ENCODE data around the gene GPLD1.

GPLD1 gene

GRCh38 chr6:24489470-24489869 is at the start of gene GPLD1:
GPLD1 (minus strand) TSS chr6:24489578; CDS start chr6:24489511, 67 bp downstream.
- TF ChIP-seq CTCF (conservative IDR thresholded peaks at IDR 0.05; ENCODE audit: low read depth): no peak
- no peak within 1 kb of the TSS for H3K27ac ChIP-seq
- no peak for DNase-seq (ENCODE audit: low spot score)
- ChIA-PET POLR2A (ENCODE audit: low non-redundant PET) (no interaction called here), CTCF (interaction anchor here (1.0 kb wide), 1 partner anchor 32 kb away, joined by 3 read pairs; no protein-coding TSS in a partner anchor)

DNA sequence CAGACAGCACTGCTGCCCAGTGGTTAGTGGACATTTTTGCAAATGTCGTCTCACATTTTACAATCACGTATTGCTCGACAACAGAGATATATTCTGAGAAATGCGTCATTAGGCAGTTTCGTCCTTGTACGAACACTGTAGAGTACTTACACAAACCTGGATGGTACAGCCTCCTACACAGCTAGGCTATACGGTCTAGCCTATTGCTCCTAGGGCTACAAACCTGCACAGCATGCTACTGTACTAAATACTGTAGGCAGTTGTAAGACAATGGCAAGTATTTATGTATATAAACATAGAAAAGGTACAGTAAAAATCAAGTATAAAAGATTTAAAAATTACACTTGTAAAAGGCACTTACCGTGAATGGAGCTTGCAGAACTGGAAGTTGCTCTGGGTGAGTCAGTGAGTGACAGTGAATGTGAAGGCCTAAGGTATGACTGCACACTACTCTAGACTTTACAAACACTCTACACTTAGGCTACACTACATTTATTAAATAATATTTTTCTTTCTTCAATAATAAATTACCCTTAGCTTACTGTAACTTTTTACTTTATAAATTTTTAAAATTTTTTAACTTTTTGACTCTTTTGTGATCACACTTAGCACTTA is 48.5 kb upstream of the GPLD1 start:
- ChIA-PET CTCF (interaction anchor here (0.6 to 0.9 kb wide), 2 partner anchors 15 to 173 kb away, joined by 3 to 4 read pairs; no protein-coding TSS in a partner anchor), POLR2A (ENCODE audit: low non-redundant PET) (no interaction called here)
- H3K27ac ChIP-seq: no peak overlapping the region
- DNase-seq (ENCODE audit: low spot score): no peak
- TF ChIP-seq CTCF (conservative IDR thresholded peaks at IDR 0.05; ENCODE audit: low read depth): no peak

- ChIA-PET CTCF (interaction anchor here (1.0 kb wide), 1 partner anchor 15 kb away, joined by 3 read pairs; no protein-coding TSS in a partner anchor), POLR2A (ENCODE audit: low non-redundant PET) (no interaction called here)
- H3K27ac ChIP-seq: no peak overlapping the region
- no peak for DNase-seq (ENCODE audit: low spot score)
- no peak for TF ChIP-seq CTCF (conservative IDR thresholded peaks at IDR 0.05; ENCODE audit: low read depth)
Measured at GRCh38 chr6:24537082-24537699, 47.8 kb upstream of the GPLD1 start.

DNA sequence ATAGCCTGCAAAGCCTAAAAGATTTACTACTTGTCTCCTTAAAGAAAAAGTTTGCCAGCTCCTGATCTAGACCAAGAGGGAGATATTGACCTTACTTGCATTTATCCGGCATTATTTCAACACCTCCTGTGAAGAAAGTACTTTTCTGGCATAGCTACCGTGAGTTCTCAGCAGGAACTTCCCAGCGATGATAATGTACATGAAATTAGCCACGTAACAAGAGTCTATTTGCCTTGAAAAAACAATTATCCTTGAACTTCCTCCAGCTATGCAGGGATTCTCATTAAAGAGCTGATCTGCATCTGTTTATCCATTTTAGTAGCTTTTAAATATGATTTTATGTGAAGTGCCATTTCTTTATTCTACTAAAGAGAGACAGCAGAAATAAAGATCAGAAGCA is 47.1 kb upstream of the GPLD1 start:
- ChIA-PET POLR2A (ENCODE audit: low non-redundant PET) (no interaction called here), CTCF (interaction anchor here (0.6 to 1.0 kb wide), 2 partner anchors 14 to 163 kb away, joined by 3 read pairs; no protein-coding TSS in a partner anchor)
- TF ChIP-seq CTCF (conservative IDR thresholded peaks at IDR 0.05; ENCODE audit: low read depth): no peak
- H3K27ac ChIP-seq: no peak overlapping the region
- DNase-seq (ENCODE audit: low spot score): no peak

DNA sequence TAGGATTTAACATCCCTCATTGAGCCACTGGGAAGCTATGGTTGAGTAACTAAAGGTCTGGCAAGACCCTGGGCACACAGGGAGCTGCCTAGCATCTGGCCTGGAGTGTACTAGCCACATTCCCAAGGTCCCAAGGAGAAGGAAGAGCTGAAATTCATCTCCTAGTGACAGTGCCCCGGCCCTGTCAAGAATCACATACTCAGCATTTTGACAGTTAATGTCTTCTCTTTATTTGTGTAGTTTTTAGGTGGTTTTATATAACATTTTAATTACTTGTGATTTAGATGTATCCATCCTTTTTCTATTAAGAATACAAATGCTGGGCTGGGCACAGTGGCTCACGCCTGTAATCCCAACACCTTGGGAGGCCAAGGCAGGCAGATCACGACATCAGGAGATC is 45.8 kb upstream of the GPLD1 start:
- ChIA-PET POLR2A (ENCODE audit: low non-redundant PET) (no interaction called here), CTCF (interaction anchor here (0.6 kb wide), 1 partner anchor 38 kb away, joined by 3 read pairs; no protein-coding TSS in a partner anchor)
- no peak overlapping the region for H3K27ac ChIP-seq
- no peak for TF ChIP-seq CTCF (conservative IDR thresholded peaks at IDR 0.05; ENCODE audit: low read depth)
- no peak for DNase-seq (ENCODE audit: low spot score)

DNA sequence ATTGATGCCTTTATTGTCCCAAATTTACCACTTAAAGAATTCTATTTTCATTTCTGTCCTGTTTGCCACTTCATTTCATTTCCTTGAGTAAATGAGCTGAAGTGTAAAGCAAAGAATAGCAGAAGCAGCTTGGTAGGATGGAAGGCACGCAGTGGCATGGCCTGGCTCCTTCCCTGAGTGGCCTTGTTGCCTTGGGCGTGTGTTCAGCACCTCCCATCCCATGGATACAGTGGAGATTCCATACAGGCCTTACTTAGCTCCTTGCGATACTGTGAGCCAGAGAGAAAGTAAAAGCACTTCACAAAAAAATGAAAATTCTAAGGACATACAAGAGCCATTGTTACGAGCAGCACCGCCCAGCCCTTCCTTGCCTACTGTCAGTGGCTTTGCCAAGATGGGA is 45.0 kb upstream of the GPLD1 start:
- POLR2A ChIA-PET (ENCODE audit: low non-redundant PET): no interaction called here
- CTCF ChIA-PET: no interaction called here
- DNase-seq (ENCODE audit: low spot score): no peak
- H3K27ac ChIP-seq: no peak overlapping the region
- TF ChIP-seq CTCF (conservative IDR thresholded peaks at IDR 0.05; ENCODE audit: low read depth): no peak

All from RWPE1 (cell line).